GM12892 (cell line): ENCODE results near the gene BFSP2.

Source experiments
- POLR2A ChIP-seq: IDR thresholded peaks from 2 replicates; pipeline ENCODE4 v1.6.1; 2011; ENCODE audit warnings: low read depth, low read length, control low read depth
- POLR2AphosphoS5 ChIP-seq: IDR thresholded peaks from 2 replicates; pipeline ENCODE4 v1.6.1; 2011; ENCODE audit warnings: low read depth, low read length, control low read depth
- TAF1 ChIP-seq: IDR thresholded peaks from 2 replicates; pipeline ENCODE4 v1.6.1; 2011; ENCODE audit warnings: low read depth, mild to moderate bottlenecking, control low read depth, low read length, borderline replicate concordance

DNA sequence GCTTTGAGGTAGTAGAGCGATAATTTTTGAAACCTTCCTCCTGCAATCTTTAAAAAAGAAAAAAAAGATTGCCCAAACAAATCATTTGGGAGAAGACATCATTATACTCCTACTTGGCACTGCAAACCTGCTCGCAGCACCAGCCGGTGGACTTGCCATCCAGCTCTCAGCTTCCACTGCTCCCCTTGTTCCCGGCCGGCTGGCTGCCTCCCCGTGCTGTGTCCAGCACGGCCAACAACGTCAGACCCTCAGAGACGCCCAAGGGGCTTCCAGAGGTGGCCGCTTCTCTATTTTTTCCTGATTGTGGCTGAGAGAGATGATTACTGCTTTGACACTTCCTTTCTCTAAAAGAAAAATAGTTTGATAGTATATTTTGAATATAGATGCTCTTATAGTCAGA is 3.0 kb upstream of the BFSP2 start:
- TF ChIP-seq POLR2AphosphoS5 (no peak), POLR2A (no peak), TAF1 (no peak)
